AG09309 (cell line): Measurements from ENCODE around the gene IPO5.
"Not testable (repeated sequence)": the region's sequence is repeated elsewhere in the genome, so short reads cannot be mapped to it uniquely, and the experiment has no call there.

Source experiments
- DNase-seq: peaks from one replicate; pipeline ENCODE4 v3.0.0-alpha.2; 2010; ENCODE audit warnings: low read depth
- H3K4me3 ChIP-seq: 2 replicates; pipeline ENCODE4 v1.5.1; 2011; ENCODE audit warnings: mild to moderate bottlenecking, low read depth, low read length, moderate library complexity; ENCODE audit not compliant: control insufficient read depth
- TF ChIP-seq, protein P1 (sequence below): IDR thresholded peaks from 2 replicates; pipeline ENCODE4 v1.5.1; 2011; ENCODE audit warnings: mild to moderate bottlenecking, low read depth, low read length, inconsistent platforms; ENCODE audit not compliant: insufficient read depth, control insufficient read depth; ENCODE audit errors: missing control alignments

Gene IPO5

DNA sequence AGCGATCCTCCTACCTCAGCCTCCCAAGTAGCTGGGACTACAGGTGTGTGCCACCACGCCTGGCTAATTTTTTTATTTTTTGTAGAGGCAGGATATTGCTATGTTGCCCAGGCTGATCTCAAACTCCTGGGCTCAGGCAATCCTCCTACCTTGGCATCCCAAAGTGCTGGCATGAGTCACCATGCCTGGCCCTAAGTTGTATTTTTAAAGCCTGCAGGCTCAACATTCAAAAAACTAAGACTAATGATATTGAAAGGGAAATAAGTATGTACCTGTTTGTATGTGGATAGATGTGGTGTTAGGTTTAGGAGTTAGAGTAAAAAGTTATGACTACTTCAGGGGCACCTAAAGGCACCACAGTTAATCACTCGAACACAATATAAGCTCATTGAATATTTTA, 5.4 kb upstream of the IPO5 start:
- DNase-seq = no peak
- TF ChIP-seq, protein P1, sequence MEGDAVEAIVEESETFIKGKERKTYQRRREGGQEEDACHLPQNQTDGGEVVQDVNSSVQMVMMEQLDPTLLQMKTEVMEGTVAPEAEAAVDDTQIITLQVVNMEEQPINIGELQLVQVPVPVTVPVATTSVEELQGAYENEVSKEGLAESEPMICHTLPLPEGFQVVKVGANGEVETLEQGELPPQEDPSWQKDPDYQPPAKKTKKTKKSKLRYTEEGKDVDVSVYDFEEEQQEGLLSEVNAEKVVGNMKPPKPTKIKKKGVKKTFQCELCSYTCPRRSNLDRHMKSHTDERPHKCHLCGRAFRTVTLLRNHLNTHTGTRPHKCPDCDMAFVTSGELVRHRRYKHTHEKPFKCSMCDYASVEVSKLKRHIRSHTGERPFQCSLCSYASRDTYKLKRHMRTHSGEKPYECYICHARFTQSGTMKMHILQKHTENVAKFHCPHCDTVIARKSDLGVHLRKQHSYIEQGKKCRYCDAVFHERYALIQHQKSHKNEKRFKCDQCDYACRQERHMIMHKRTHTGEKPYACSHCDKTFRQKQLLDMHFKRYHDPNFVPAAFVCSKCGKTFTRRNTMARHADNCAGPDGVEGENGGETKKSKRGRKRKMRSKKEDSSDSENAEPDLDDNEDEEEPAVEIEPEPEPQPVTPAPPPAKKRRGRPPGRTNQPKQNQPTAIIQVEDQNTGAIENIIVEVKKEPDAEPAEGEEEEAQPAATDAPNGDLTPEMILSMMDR = no peak
- H3K4me3 ChIP-seq = no peak overlapping the region

- H3K4me3 ChIP-seq, DNase-seq: not testable (repeated sequence)
These were observed 4.2 kb upstream of the IPO5 start for GRCh38 chr13:97949316-97949715.

GRCh38 chr13:97951376-97951775, 2.1 kb upstream of the IPO5 start:
- TF ChIP-seq, protein P1 = no peak
- no peak overlapping the region for H3K4me3 ChIP-seq
- DNase-seq = no peak

DNA sequence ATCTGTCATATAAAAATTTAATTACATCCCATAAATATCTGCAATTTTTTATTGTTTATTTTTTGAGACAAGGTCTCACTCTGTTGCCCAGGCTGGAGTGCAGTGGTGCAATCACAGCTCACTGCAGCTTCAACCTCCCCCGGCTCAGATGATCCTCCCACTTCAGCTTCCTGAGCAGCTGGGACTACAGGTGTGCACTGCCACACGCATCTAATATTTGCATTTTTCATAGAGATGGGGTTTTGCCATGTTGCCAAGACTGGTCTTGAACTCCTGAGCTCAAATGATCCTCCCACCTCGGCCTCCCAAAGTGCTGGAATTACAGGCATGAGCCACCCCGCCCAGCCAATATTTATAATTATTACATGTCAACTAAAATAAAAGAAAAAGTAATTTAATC, 644 bp upstream of the IPO5 start:
- DNase-seq = not testable (repeated sequence)

GRCh38 chr13:97961340-97961739, 7.9 kb downstream of the IPO5 start:
- no peak for DNase-seq
- TF ChIP-seq, protein P1 = no peak
- no peak overlapping the region for H3K4me3 ChIP-seq

More for the DNA sequence above, 644 bp upstream of the IPO5 start:
- not testable (repeated sequence) for H3K4me3 ChIP-seq

GRCh38 chr13:97962887-97963286, 9.4 kb downstream of the IPO5 start:
- TF ChIP-seq, protein P1 = no peak
- no peak overlapping the region for H3K4me3 ChIP-seq
- no peak for DNase-seq

DNA sequence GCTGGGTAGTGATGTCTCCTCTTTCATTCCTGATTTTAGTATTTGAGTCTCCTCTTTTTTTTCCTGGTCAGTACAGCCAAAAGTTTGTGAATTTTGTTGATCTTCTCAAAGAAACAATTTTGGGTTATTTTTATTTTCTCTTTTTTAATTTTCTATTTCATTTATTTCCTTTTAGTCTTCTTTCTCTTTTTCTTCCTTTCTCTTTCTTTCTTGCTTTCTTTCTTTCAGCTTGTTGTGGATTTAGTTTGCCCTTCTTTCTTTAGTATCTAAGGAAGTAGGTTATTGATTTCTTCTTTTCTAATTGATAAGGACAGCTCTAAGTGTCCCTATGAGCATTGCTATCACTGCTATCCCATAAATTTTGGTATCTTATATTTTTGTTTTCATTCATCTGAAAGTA, 13.8 kb downstream of the IPO5 start:
- no peak overlapping the region for H3K4me3 ChIP-seq
- TF ChIP-seq, protein P1 = no peak
- no peak for DNase-seq

DNA sequence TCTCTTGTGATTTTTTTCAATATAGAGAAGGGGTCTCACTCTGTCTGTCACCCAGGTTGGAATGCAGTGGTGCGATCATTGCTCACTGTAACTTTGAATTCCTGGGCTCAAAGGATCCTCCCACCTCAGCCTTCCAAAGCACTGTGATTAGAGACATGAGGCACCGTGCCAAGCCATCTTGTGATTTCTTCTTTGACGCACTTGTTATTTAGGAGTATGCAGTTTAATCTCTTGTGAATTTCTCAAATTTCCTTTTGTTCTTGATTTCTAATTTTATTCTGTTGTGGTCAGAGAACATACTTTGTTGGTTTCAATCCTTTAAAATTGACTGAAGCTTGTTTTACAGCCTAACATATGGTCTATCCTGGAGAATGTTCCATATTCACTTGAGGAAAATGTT, 14.5 kb downstream of the IPO5 start:
- TF ChIP-seq, protein P1 = no peak
- DNase-seq = no peak
- H3K4me3 ChIP-seq = no peak overlapping the region
